ENCODE data around the gene EPB41. TPM values are rescaled to one million over a fixed set of nuclear protein-coding genes. Genes with fewer than 3 reads are reported as not detected.

EPB41 gene
- polyA plus RNA-seq, 2 of the 4 experiments (the other 2 are of a cell fraction): 4.9 to 12.8 TPM

DNA sequence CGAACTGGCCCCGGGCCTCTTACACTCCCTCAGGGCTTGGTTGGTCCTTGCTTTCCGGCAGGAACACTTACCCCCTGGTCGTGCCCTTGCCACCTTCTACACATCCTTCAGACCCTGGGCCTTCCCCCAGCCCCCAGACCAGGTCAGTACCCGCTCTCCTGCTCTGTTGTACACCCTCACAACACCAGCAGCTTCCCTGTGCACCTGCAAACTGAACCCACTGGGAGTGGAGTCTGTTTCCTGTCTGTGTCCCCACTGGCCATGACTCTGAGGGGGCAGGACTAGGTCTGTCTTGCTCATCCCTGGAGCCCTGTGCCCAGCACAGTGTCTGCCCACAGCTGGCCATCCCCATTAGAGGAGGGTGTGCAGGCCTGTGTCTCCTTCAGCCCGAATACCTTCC, 211.4 kb downstream of the EPB41 start:
- Histone ChIP-seq H3K4me2 (no peak overlapping the region), H3K4me3 (no peak overlapping the region), H3K9me3 (no peaks in the 10 kb centered on the region), H3K27ac (peak overlapping the region in 1 of 2 experiments; percentile 13; a peak in 1 of 6 replicates), H3K4me1 (no peaks in the 10 kb centered on the region)
- WGBS (ENCODE audit: missing lambda C conversion rate): 88% methylated on average over 6 of the region's 6 CpGs
- ChIA-PET CTCF (interaction anchor here (0.5 to 1.3 kb wide), 3 partner anchors 9 to 18 kb away, joined by 3 to 4 read pairs (median 3); no protein-coding TSS in a partner anchor), POLR2A (no interaction called here)
- TF ChIP-seq FOSB (CRISPR knock-in tag; IDR thresholded peaks at IDR 0.05) (no peak), PHF8 (IDR thresholded peaks at IDR 0.05; ENCODE audit: borderline replicate concordance, low read depth) (no peak), HOXA7 (CRISPR knock-in tag; IDR thresholded peaks at IDR 0.05) (no peak), ZFP36 (IDR thresholded peaks at IDR 0.05; ENCODE audit: borderline replicate concordance, partially characterized antibody) (no peak), GATA3 (IDR thresholded peaks at IDR 0.05; ENCODE audit: borderline replicate concordance) (no peak), SREBF2 (IDR thresholded peaks at IDR 0.05) (no peak), ESRRA (IDR thresholded peaks at IDR 0.05; ENCODE audit: borderline replicate concordance, low read length) (no peak), RFX5 (IDR thresholded peaks at IDR 0.05) (no peak), TFCP2L1 (CRISPR knock-in tag; IDR thresholded peaks at IDR 0.05) (no peak), RAD21 (conservative IDR thresholded peaks at IDR 0.05 in 1 of 2, IDR thresholded peaks at IDR 0.05 in 1 of 2) (no peak), MAFK (IDR thresholded peaks at IDR 0.05; ENCODE audit: partially characterized antibody) (no peak), HEYL (CRISPR knock-in tag; IDR thresholded peaks at IDR 0.05) (no peak), EHMT2 (IDR thresholded peaks at IDR 0.05; ENCODE audit: low read depth) (no peak), HDAC2 (IDR thresholded peaks at IDR 0.05) (no peak), ZNF302 (CRISPR knock-in tag; IDR thresholded peaks at IDR 0.05) (no peak), POLR2AphosphoS2 (conservative IDR thresholded peaks at IDR 0.05; ENCODE audit: low read length) (no peak), CHD4 (IDR thresholded peaks at IDR 0.05; ENCODE audit: borderline replicate concordance) (no peak), EHF (CRISPR knock-in tag; IDR thresholded peaks at IDR 0.05) (no peak)
- TF ChIP-seq, protein P1, sequence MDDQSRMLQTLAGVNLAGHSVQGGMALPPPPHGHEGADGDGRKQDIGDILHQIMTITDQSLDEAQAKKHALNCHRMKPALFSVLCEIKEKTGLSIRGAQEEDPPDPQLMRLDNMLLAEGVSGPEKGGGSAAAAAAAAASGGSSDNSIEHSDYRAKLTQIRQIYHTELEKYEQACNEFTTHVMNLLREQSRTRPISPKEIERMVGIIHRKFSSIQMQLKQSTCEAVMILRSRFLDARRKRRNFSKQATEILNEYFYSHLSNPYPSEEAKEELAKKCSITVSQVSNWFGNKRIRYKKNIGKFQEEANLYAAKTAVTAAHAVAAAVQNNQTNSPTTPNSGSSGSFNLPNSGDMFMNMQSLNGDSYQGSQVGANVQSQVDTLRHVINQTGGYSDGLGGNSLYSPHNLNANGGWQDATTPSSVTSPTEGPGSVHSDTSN (IDR thresholded peaks at IDR 0.05): no peak
- DNase-seq (ENCODE audit: low read depth in 1 of 2, low spot score in 1 of 2) (no peak), ATAC-seq (no peak), FAIRE-seq (no peak)

DNA sequence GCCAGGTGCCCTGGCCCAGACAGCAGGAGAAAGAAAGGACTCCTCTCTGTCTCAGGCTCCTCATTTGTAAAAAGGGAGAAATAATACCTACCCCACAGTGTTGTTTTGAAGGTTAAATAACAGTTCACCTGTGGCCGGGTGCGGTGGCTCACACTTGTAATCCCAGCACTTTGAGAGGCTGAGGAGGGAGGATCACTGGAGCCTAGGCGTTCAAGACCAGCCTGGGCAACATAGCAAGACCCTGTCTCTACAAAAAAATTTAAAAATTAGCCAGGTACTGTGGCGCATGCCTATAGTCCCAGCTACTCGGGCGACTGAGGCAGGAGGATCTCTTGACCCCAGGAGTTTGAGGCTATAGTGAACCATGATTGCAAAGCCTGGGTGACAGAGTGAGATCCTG, 211.8 kb downstream of the EPB41 start:
- ChIA-PET POLR2A (no interaction called here), CTCF (interaction anchor here (1.3 kb wide), 1 partner anchor 9 kb away, joined by 4 read pairs; no protein-coding TSS in a partner anchor)
- 90% methylated on average over 6 of the region's 6 CpGs for WGBS (ENCODE audit: missing lambda C conversion rate)
- H3K27ac ChIP-seq: 0 out of 6 replicates have a peak overlapping the region, but pooled peaks of 1 of the 2 experiments have one; percentile 13
- ATAC-seq (no peak), FAIRE-seq (no peak), DNase-seq (ENCODE audit: low read depth in 1 of 2, low spot score in 1 of 2) (no peak)
- no peak overlapping the region for H3K4me3 ChIP-seq
- TF ChIP-seq CBX8 (IDR thresholded peaks at IDR 0.05) (no peak), SMC3 (IDR thresholded peaks at IDR 0.05) (no peak), JUN (IDR thresholded peaks at IDR 0.05) (no peak), GATA3 (IDR thresholded peaks at IDR 0.05; ENCODE audit: borderline replicate concordance) (no peak), MAZ (IDR thresholded peaks at IDR 0.05; ENCODE audit: borderline replicate concordance, low read depth, low read length) (no peak), CHD4 (IDR thresholded peaks at IDR 0.05; ENCODE audit: borderline replicate concordance) (no peak), HOXA7 (CRISPR knock-in tag; IDR thresholded peaks at IDR 0.05) (no peak), NR3C1 (IDR thresholded peaks at IDR 0.05) (no peak), HOXB5 (CRISPR knock-in tag; IDR thresholded peaks at IDR 0.05) (no peak), ZC3H11A (IDR thresholded peaks at IDR 0.05) (no peak)
- TF ChIP-seq, protein P2, sequence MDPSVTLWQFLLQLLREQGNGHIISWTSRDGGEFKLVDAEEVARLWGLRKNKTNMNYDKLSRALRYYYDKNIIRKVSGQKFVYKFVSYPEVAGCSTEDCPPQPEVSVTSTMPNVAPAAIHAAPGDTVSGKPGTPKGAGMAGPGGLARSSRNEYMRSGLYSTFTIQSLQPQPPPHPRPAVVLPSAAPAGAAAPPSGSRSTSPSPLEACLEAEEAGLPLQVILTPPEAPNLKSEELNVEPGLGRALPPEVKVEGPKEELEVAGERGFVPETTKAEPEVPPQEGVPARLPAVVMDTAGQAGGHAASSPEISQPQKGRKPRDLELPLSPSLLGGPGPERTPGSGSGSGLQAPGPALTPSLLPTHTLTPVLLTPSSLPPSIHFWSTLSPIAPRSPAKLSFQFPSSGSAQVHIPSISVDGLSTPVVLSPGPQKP (IDR thresholded peaks at IDR 0.05; ENCODE audit: low read depth, low read length): no peak
- H3K4me1 ChIP-seq: no peaks in the 10 kb centered on the region
- no peaks in the 10 kb centered on the region for H3K9me3 ChIP-seq
- H3K4me2 ChIP-seq: no peak overlapping the region

All from A549 (cell line).